OCI-LY1 (cell line): ENCODE measurements around the gene OLR1.

ENCODE experiments used
- H2AFZ ChIP-seq: fragments of 200-600 bp; sonication (generic), shearing (Covaris generic); 2 replicates; pipeline ENCODE4 v1.6.0; 2014; ENCODE audit warnings: antibody characterized with exemption, mild to moderate bottlenecking, low read length
- H3F3A ChIP-seq: fragments of 200-600 bp; sonication (generic), shearing (Covaris generic); 2 replicates; pipeline ENCODE4 v1.6.0; 2014; ENCODE audit warnings: mild to moderate bottlenecking, antibody characterized with exemption, low read length, moderate library complexity; ENCODE audit not compliant: insufficient read depth
- H3K27ac ChIP-seq: fragments of 200-600 bp; sonication (generic); 2 replicates; pipeline ENCODE4 v1.5.1; 2014; ENCODE audit warnings: low read length, mixed run types, mild to moderate bottlenecking, low read depth; ENCODE audit not compliant: poor library complexity, severe bottlenecking
- H3K27me3 ChIP-seq: fragments of 200-600 bp; sonication (generic); 2 replicates; pipeline ENCODE4 v1.6.0; 2014; ENCODE audit warnings: antibody characterized with exemption, mild to moderate bottlenecking, low read length, moderate library complexity; ENCODE audit not compliant: insufficient read depth
- H3K36me3 ChIP-seq: fragments of 200-600 bp; sonication (generic); 2 replicates; pipeline ENCODE4 v1.6.1; 2014; ENCODE audit warnings: mild to moderate bottlenecking, antibody characterized with exemption, low read length, moderate library complexity, mixed read lengths; ENCODE audit not compliant: insufficient read depth
- H3K4me1 ChIP-seq: fragments of 200-600 bp; sonication (generic); 2 replicates; pipeline ENCODE4 v1.5.1; 2014; ENCODE audit warnings: mild to moderate bottlenecking, low read length, moderate library complexity; ENCODE audit not compliant: insufficient read depth, severe bottlenecking
- H3K4me2 ChIP-seq: fragments of 200-600 bp; sonication (generic), shearing (Covaris generic); 2 replicates; pipeline ENCODE4 v1.6.1; 2014; ENCODE audit warnings: low read length
- H3K4me3 ChIP-seq: fragments of 200-600 bp; sonication (generic); 2 replicates; pipeline ENCODE4 v1.5.1; 2014; ENCODE audit warnings: low read length, low read depth, mild to moderate bottlenecking, mixed read lengths; ENCODE audit not compliant: poor library complexity, severe bottlenecking
- H3K79me2 ChIP-seq: fragments of 200-600 bp; shearing (Covaris generic); 2 replicates; pipeline ENCODE4 v1.6.1; 2016; ENCODE audit warnings: mixed run types, low read length, mixed read lengths; ENCODE audit not compliant: insufficient read depth
- H3K9ac ChIP-seq: fragments of 200-600 bp; sonication (generic), shearing (Covaris generic); 2 replicates; pipeline ENCODE4 v1.6.1; 2014; ENCODE audit warnings: mild to moderate bottlenecking, low read length, mixed read lengths
- H3K9me2 ChIP-seq: fragments of 200-600 bp; sonication (generic), shearing (Covaris generic); 2 replicates; pipeline ENCODE4 v1.6.1; 2014; ENCODE audit warnings: low read depth, mild to moderate bottlenecking, low read length, mixed read lengths
- H3K9me3 ChIP-seq: fragments of 200-600 bp; shearing (Covaris generic); 2 replicates; pipeline ENCODE4 v1.6.1; 2014; ENCODE audit warnings: low read length, mixed read lengths
- H4K20me1 ChIP-seq: fragments of 200-600 bp; sonication (generic), shearing (Covaris generic); 2 replicates; pipeline ENCODE4 v1.6.0; 2016; ENCODE audit warnings: mild to moderate bottlenecking, low read length; ENCODE audit not compliant: insufficient read depth
- CTCF ChIP-seq: fragments of 200-600 bp; sonication (generic), shearing (Covaris generic); IDR thresholded peaks from 2 replicates; pipeline ENCODE4 v1.5.1; 2017; ENCODE audit warnings: mild to moderate bottlenecking, antibody characterized with exemption, low read length, moderate library complexity, mixed read lengths
- EZH2 ChIP-seq: fragments of 200-600 bp; sonication (generic), shearing (Covaris generic); IDR thresholded peaks from 2 replicates; pipeline ENCODE4 v1.8.0; 2017; ENCODE audit warnings: borderline replicate concordance, mixed run types, mild to moderate bottlenecking, antibody characterized with exemption, low read length, moderate library complexity, mixed read lengths

OLR1 gene

DNA sequence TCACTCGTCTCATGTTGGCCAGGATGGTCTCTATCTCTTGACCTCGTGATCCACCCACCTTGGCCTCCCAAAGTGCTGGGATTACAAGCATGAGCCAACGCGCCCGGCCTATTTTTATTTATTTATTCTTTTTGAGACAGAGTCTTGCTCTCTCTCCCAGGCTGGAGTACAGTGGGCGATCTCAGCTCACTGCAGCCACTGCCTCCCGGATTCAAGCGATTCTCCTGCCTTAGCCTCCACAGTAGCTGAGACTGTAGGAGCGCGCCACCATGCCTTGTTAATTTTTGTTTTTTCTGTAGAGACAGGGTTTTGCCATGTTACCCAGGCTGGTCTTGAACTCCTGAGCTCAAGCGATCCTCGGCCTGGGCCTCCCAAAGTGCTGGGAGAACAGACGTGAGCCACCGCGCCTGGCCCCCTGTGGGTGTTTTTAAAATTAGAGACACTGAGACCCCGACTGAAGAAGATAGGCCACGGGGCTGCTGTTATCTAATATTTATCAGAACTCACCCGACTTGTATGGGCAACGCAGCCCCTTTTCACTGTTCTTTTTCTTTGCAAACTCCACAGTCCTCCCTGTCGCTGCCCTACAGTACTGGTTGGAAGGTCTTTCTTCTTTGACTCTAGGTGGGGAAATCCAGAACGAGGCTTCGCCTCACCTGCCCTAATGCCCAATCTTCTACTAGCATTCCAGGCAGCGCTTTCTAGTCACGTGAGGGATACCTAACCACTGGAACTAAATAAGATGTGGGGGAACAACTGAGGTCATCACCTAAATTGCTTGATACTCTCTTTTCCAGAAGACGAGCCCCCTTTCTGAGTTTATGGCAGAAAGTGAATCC is 39.4 kb upstream of the OLR1 start:
- no peak overlapping the region for H3K4me3 ChIP-seq
- no peaks in the 10 kb centered on the region for H3F3A ChIP-seq
- H3K27ac ChIP-seq, result no peak overlapping the region
- no peaks in the 10 kb centered on the region for H4K20me1 ChIP-seq
- H2AFZ ChIP-seq, result no peak overlapping the region
- H3K36me3 ChIP-seq, result peaks cover 8% of the 10 kb centered on the region; the same call in 1 of the 2 replicates
- TF ChIP-seq CTCF, result no peak
- no peak for TF ChIP-seq EZH2
- no peak overlapping the region for H3K9ac ChIP-seq
- H3K27me3 ChIP-seq, result no peaks in the 10 kb centered on the region
- H3K9me3 ChIP-seq, result no peaks in the 10 kb centered on the region
- no peak overlapping the region for H3K4me2 ChIP-seq
- peaks cover 24% of the 10 kb centered on the region for H3K4me1 ChIP-seq
- no peaks in the 10 kb centered on the region for H3K9me2 ChIP-seq
- peaks cover 27% of the 10 kb centered on the region for H3K79me2 ChIP-seq

DNA sequence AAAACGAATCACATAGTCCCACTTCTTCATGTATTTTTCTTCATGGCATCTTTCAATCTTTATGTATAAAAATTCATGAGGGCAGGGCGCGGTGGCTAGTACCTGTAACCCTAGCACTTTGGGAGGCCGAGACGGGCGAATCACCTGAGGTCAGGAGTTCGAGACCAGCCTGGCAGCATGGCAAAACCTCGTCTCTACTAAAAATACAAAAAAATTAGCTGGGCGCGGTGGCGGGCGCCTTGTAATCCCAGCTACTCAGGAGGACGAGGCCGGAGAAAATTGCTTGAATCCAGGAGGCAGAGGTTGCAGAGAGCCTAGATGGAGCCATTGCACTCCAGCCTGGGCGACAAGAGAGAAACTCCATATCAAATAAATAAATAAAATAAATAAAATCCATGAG is 38.3 kb upstream of the OLR1 start:
- TF ChIP-seq EZH2, result no peak
- TF ChIP-seq CTCF, result no peak
- H3K36me3 ChIP-seq, result peaks cover 4% of the 10 kb centered on the region; the same call in 1 of the 2 replicates
- peaks cover 16% of the 10 kb centered on the region for H3K4me1 ChIP-seq
- H3K9me3 ChIP-seq, result no peaks in the 10 kb centered on the region
- H2AFZ ChIP-seq, result no peak overlapping the region
- H3K79me2 ChIP-seq, result peaks cover 17% of the 10 kb centered on the region
- H3F3A ChIP-seq, result no peaks in the 10 kb centered on the region
- no peak overlapping the region for H3K9ac ChIP-seq
- H3K27ac ChIP-seq, result no peak overlapping the region
- no peak overlapping the region for H3K4me3 ChIP-seq
- no peaks in the 10 kb centered on the region for H3K9me2 ChIP-seq
- no peak overlapping the region for H3K4me2 ChIP-seq
- no peaks in the 10 kb centered on the region for H4K20me1 ChIP-seq
- H3K27me3 ChIP-seq, result no peaks in the 10 kb centered on the region

- H3K4me3 ChIP-seq, result no peak overlapping the region
- H3K36me3 ChIP-seq, result no peaks in the 10 kb centered on the region
- H3K79me2 ChIP-seq, result no peaks in the 10 kb centered on the region
- H3K9me3 ChIP-seq, result no peaks in the 10 kb centered on the region
- H3K4me2 ChIP-seq, result no peak overlapping the region
- H3K27ac ChIP-seq, result no peak overlapping the region
- TF ChIP-seq EZH2 (no peak), CTCF (no peak)
- no peak overlapping the region for H2AFZ ChIP-seq
- H3K9me2 ChIP-seq, result no peaks in the 10 kb centered on the region
- no peaks in the 10 kb centered on the region for H3K27me3 ChIP-seq
- no peaks in the 10 kb centered on the region for H4K20me1 ChIP-seq
- H3F3A ChIP-seq, result no peaks in the 10 kb centered on the region
- no peak overlapping the region for H3K9ac ChIP-seq
- peaks cover 4% of the 10 kb centered on the region for H3K4me1 ChIP-seq
Measured at GRCh38 chr12:10207136-10207535, 35.2 kb upstream of the OLR1 start.
